SU-DHL-6 (cell line): Measurements from ENCODE around the gene ADNP.

Experiments
- H2AFZ ChIP-seq: fragments of 200-600 bp; sonication (generic); 2 replicates; pipeline ENCODE4 v1.6.1; 2014; ENCODE audit warnings: low read depth, mild to moderate bottlenecking, moderate library complexity, mixed read lengths, antibody characterized with exemption, low read length; ENCODE audit not compliant: severe bottlenecking
- H3F3A ChIP-seq: fragments of 200-600 bp; shearing (Covaris generic); 2 replicates; pipeline ENCODE4 v1.6.0; 2016; ENCODE audit warnings: antibody characterized with exemption, mild to moderate bottlenecking; ENCODE audit not compliant: insufficient read depth
- H3K27ac ChIP-seq: fragments of 200-600 bp; sonication (generic); 2 replicates; pipeline ENCODE4 v1.5.1; 2016; ENCODE audit warnings: low read depth, mild to moderate bottlenecking, low read length, moderate library complexity, mixed read lengths
- H3K27me3 ChIP-seq: fragments of 200-600 bp; sonication (generic), shearing (Covaris generic); 2 replicates; pipeline ENCODE4 v1.6.0; 2014; ENCODE audit warnings: mild to moderate bottlenecking, low read length
- H3K36me3 ChIP-seq: fragments of 200-600 bp; sonication (generic); 2 replicates; pipeline ENCODE4 v1.6.1; 2014; ENCODE audit warnings: mild to moderate bottlenecking, low read length, mixed read lengths
- H3K4me2 ChIP-seq: fragments of 300-600, 200-600 bp; shearing (Covaris generic), sonication (generic); 2 replicates; pipeline ENCODE4 v1.6.0; 2014; ENCODE audit warnings: low read length, low read depth, mild to moderate bottlenecking; ENCODE audit not compliant: poor library complexity, severe bottlenecking
- H3K4me3 ChIP-seq: fragments of 200-600 bp; sonication (generic); 2 replicates; pipeline ENCODE4 v1.5.1; 2014; ENCODE audit warnings: antibody characterized with exemption, low read length, mild to moderate bottlenecking, mixed read lengths; ENCODE audit not compliant: insufficient read depth, poor library complexity, severe bottlenecking
- H3K79me2 ChIP-seq: fragments of 200-600 bp; sonication (generic); 2 replicates; pipeline ENCODE4 v1.6.1; 2014; ENCODE audit warnings: mild to moderate bottlenecking, low read length, moderate library complexity; ENCODE audit not compliant: insufficient read depth
- H3K9ac ChIP-seq: fragments of 200-600 bp; sonication (generic); 2 replicates; pipeline ENCODE4 v1.7.0; 2014; ENCODE audit warnings: mild to moderate bottlenecking, low read length
- H3K9me2 ChIP-seq: fragments of 200-600 bp; sonication (generic); replicated peaks from 2 replicates; pipeline ENCODE4 v1.6.1; 2014; ENCODE audit warnings: low read length; ENCODE audit not compliant: insufficient read depth
- H3K9me3 ChIP-seq: fragments of 200-600 bp; sonication (generic); 2 replicates; pipeline ENCODE4 v1.6.1; 2014; ENCODE audit warnings: low read length, mixed read lengths; ENCODE audit not compliant: insufficient read depth
- H4K20me1 ChIP-seq: fragments of 200-600 bp; sonication (generic); 2 replicates; pipeline ENCODE4 v1.6.1; 2014; ENCODE audit warnings: low read depth, mild to moderate bottlenecking, antibody characterized with exemption, low read length, moderate library complexity, mixed read lengths
- EZH2phosphoT487 ChIP-seq: fragments of 200-600 bp; sonication (generic), shearing (Covaris generic); conservative IDR thresholded peaks from 2 replicates; pipeline ENCODE4 v1.6.1; 2018; ENCODE audit warnings: mild to moderate bottlenecking, antibody characterized with exemption, low read length, moderate library complexity, mixed read lengths
- TF ChIP-seq, protein P1 (sequence below): fragments of 200-600 bp; sonication (generic); IDR thresholded peaks from one replicate; pipeline ENCODE4 v1.5.1; 2017; ENCODE audit warnings: antibody characterized with exemption, mild to moderate bottlenecking, low read length, moderate library complexity; ENCODE audit not compliant: insufficient read depth, poor library complexity, severe bottlenecking

The ADNP gene

DNA sequence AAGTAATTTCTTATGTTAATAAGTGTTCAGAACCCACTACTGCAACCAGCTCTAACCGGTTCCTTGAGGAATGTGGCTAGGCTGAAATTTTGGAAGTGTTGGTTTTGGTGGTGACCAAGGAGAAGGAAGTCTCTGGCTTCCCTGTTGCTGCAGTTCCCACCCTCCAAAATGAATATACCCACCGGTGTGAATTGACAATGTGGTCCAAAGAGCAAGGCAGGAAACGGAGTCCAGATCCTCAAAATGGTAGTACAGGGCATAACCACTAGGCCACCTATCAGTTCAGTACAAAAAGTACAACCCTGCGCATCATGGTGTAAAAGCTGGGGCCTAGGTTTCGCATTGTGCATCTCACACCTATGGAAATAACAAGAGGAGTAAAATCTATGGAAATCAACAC lies 2.8 kb downstream of the ADNP start:
- Histone ChIP-seq H4K20me1 (peaks cover 54% of the 10 kb centered on the region), H3K4me2 (peak overlapping the region; percentile 76), H3K27me3 (no peaks in the 10 kb centered on the region), H3K4me3 (peak overlapping the region; percentile 98), H3K79me2 (peaks cover 70% of the 10 kb centered on the region), H3K9me2 (no peaks in the 10 kb centered on the region), H3K9ac (0 out of 2 replicates have a peak overlapping the region, but pooled peaks have one; percentile 90), H3K36me3 (peaks cover 43% of the 10 kb centered on the region), H2AFZ (no peak overlapping the region), H3F3A (peaks cover 25% of the 10 kb centered on the region), H3K27ac (no peak overlapping the region), H3K9me3 (no peaks in the 10 kb centered on the region)
- TF ChIP-seq, protein P1, sequence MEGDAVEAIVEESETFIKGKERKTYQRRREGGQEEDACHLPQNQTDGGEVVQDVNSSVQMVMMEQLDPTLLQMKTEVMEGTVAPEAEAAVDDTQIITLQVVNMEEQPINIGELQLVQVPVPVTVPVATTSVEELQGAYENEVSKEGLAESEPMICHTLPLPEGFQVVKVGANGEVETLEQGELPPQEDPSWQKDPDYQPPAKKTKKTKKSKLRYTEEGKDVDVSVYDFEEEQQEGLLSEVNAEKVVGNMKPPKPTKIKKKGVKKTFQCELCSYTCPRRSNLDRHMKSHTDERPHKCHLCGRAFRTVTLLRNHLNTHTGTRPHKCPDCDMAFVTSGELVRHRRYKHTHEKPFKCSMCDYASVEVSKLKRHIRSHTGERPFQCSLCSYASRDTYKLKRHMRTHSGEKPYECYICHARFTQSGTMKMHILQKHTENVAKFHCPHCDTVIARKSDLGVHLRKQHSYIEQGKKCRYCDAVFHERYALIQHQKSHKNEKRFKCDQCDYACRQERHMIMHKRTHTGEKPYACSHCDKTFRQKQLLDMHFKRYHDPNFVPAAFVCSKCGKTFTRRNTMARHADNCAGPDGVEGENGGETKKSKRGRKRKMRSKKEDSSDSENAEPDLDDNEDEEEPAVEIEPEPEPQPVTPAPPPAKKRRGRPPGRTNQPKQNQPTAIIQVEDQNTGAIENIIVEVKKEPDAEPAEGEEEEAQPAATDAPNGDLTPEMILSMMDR: no peak
- TF ChIP-seq EZH2phosphoT487: no peak

DNA sequence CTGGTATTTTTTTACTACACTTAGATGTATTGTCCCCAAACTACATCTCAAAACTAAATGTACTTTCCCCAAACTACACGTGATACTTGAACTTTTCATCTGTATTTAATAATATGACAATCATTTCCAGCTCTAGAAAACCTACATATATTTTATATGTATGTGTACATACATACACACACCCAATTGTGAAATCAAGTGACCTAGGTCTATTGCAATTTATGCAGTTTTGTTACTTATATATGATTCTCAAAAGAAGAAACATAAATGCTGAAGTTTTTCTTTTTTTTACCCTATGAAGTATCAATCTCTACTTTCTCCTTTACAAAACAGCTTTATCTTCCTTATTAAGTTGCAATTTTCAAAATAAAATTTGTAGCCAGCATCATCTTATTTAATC lies 4.7 kb downstream of the ADNP start:
- Histone ChIP-seq H3K79me2 (peaks cover 90% of the 10 kb centered on the region), H3K9me2 (no peaks in the 10 kb centered on the region), H3K36me3 (peaks cover 49% of the 10 kb centered on the region), H3K27ac (no peak overlapping the region), H4K20me1 (peaks cover 61% of the 10 kb centered on the region), H3K9ac (no peak overlapping the region), H3K27me3 (no peaks in the 10 kb centered on the region), H3F3A (peaks cover 15% of the 10 kb centered on the region; the same call in 1 of the 2 replicates), H2AFZ (no peak overlapping the region), H3K4me3 (no peak overlapping the region), H3K4me2 (peak overlapping the region; percentile 76), H3K9me3 (no peaks in the 10 kb centered on the region)
- TF ChIP-seq, protein P1: no peak
- TF ChIP-seq EZH2phosphoT487: no peak

DNA sequence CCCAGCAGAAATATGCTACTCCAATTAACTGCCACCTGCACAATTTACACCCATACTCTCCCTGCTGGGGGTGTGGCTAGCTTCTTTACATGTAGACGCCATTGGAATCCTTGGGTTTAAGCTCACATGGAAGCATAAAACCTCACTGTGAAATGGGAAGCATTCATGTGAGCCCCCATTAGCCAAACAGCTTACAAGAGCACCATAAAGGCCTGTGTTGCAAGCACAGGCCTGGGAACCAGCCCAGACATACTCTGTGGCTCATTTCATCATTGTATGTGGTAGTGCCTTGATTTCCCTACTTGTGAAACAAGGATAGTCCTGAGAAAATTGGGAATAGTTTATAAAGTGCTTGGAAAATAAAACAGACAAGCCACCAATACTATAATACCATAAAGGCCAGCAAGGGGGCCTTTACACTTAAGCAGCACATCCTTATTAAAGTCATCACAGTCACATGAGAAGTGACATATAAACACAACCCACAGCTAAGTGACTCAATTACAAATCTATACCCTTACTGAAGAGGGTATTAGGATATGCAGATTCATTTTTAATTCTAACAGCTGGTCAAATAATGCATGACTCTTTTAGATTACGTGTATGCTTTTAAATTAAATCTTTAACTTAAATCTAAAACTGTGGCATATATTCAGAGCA lies 6.8 kb downstream of the ADNP start:
- peaks cover 49% of the 10 kb centered on the region for H3K36me3 ChIP-seq
- TF ChIP-seq EZH2phosphoT487: no peak
- TF ChIP-seq, protein P1: no peak
- no peaks in the 10 kb centered on the region for H3K27me3 ChIP-seq
- H3K4me2 ChIP-seq: peak overlapping the region; percentile 2
- no peak overlapping the region for H3K9ac ChIP-seq
- H3K9me2 ChIP-seq: no peaks in the 10 kb centered on the region
- peaks cover 69% of the 10 kb centered on the region for H4K20me1 ChIP-seq
- peaks cover 20% of the 10 kb centered on the region for H3F3A ChIP-seq
- H3K4me3 ChIP-seq: no peak overlapping the region
- no peak overlapping the region for H3K27ac ChIP-seq
- no peaks in the 10 kb centered on the region for H3K9me3 ChIP-seq
- peaks cover 99% of the 10 kb centered on the region for H3K79me2 ChIP-seq
- no peak overlapping the region for H2AFZ ChIP-seq
